Stimulated activated CD4-positive, alpha-beta T cell treated with anti-CD3 and anti-CD28 coated beads, Interleukin-4, amount 100 ng/mL, for 4 hours (primary cell): ENCODE measurements around the gene SLC7A6.
A peak's percentile ranks its signal among the peaks of the same experiment; 100 is the strongest.

Experiments used
- DNase-seq, 2 experiments: peaks; one replicate each; pipeline ENCODE4 v3.0.0-alpha.2; 2020

Gene SLC7A6

GRCh38 chr16:68257906-68258800 lies 6.2 kb upstream of the SLC7A6 start:
- DNase-seq: no peak

GRCh38 chr16:68259007-68259825 lies 5.1 kb upstream of the SLC7A6 start:
- no peak for DNase-seq

- DNase-seq: no peak
These were observed 683 bp upstream of the SLC7A6 start for GRCh38 chr16:68263559-68264127.

- DNase-seq: peak; percentile 35 to 61
These were observed 973 bp downstream of the SLC7A6 start for GRCh38 chr16:68265078-68265920.

- no peak for DNase-seq
These were observed 3.5 kb downstream of the SLC7A6 start for GRCh38 chr16:68267612-68268405.

GRCh38 chr16:68269793-68270192 lies 5.5 kb downstream of the SLC7A6 start:
- no peak for DNase-seq

GRCh38 chr16:68270353-68270752 lies 6.0 kb downstream of the SLC7A6 start:
- peak in 1 of 2 experiments; percentile 34 for DNase-seq

GRCh38 chr16:68272507-68273209 lies 8.3 kb downstream of the SLC7A6 start:
- DNase-seq: peak; percentile 16 to 43

- no peak for DNase-seq
These were observed 9.1 kb downstream of the SLC7A6 start for GRCh38 chr16:68273459-68273858.

GRCh38 chr16:68273896-68274295 lies 9.6 kb downstream of the SLC7A6 start:
- no peak for DNase-seq

- DNase-seq: no peak
These were observed 10.1 kb downstream of the SLC7A6 start for GRCh38 chr16:68274441-68274840.

- peak in 1 of 2 experiments; percentile 35 for DNase-seq
These were observed 11.4 kb downstream of the SLC7A6 start for GRCh38 chr16:68275611-68276191.

- DNase-seq: no peak
These were observed 11.9 kb downstream of the SLC7A6 start for GRCh38 chr16:68276223-68276622.

- DNase-seq: no peak
These were observed 15.6 kb downstream of the SLC7A6 start for GRCh38 chr16:68279726-68280558.

- DNase-seq: peak in 1 of 2 experiments; percentile 41
These were observed 17.2 kb downstream of the SLC7A6 start for GRCh38 chr16:68281368-68282063.

- no peak for DNase-seq
These were observed 17.7 kb downstream of the SLC7A6 start for GRCh38 chr16:68282064-68282452.

- DNase-seq: no peak
These were observed 19.0 kb downstream of the SLC7A6 start for GRCh38 chr16:68283346-68283745.

GRCh38 chr16:68283801-68284598 lies 19.7 kb downstream of the SLC7A6 start:
- no peak for DNase-seq
